HepG2 (cell line): ENCODE measurements around the gene ZIC4. TPM values are rescaled to one million over a fixed set of nuclear protein-coding genes. Genes with fewer than 3 reads are reported as not detected.

Source experiments
- FOXP1 ChIP-seq, 2 experiments: fragments of 450-650 bp in 1 of 2; IDR thresholded peaks; 2 replicates each; pipeline ENCODE4 v1.6.1; 2017 to 2018; ENCODE audit warnings: antibody characterized with exemption in 1 of 2
- IRF2 ChIP-seq: IDR thresholded peaks from 2 replicates; pipeline ENCODE4 v1.6.1; 2018; ENCODE audit warnings: missing genetic modification reagents, missing compliant biosample characterization
- NCOA2 ChIP-seq: sonication (generic); formaldehyde crosslinking; IDR thresholded peaks from 2 replicates; pipeline ENCODE4 v1.8.0; 2022; ENCODE audit warnings: inconsistent platforms
- NR2F6 ChIP-seq, 2 experiments: IDR thresholded peaks; 2 replicates each; pipeline ENCODE4 v1.6.1; 2016; ENCODE audit warnings: antibody characterized with exemption in 1 of 2, mild to moderate bottlenecking in 1 of 2
- ZNF234 ChIP-seq: sonication (generic); formaldehyde crosslinking; conservative IDR thresholded peaks from 2 replicates; pipeline ENCODE4 v1.5.1; 2020; ENCODE audit warnings: mild to moderate bottlenecking, missing genetic modification reagents
- polyA plus RNA-seq, 8 experiments: library from polyadenylated mRNA; depleted of rRNA in 3 of 8; stranded (reverse) in 7 of 8; unstranded in 1 of 8; fragments of >200 nt; fragmentation: Illumina TruSeq in 4 of 8; extraction: Trizol in 4 of 8; gene quantifications; 2 replicates each; pipeline versions ENCODE4 v1.2.1 to v1.2.3, GENCODE V29; 2011 to 2016; ENCODE audit warnings: low read depth in 4 of 8, missing spikeins in 1 of 8, mixed read lengths in 1 of 8; ENCODE audit not compliant: insufficient read depth in 1 of 8
- total RNA-seq, 5 experiments: library from RNA; depleted of rRNA; stranded (reverse); fragments of >200 nt; fragmentation: Illumina TruSeq; extraction: Trizol; gene quantifications; 2 replicates each; pipeline ENCODE4 v1.2.3, GENCODE V29; 2016; ENCODE audit warnings: low read depth in 1 of 5
- TF ChIP-seq, protein P1 (sequence below): IDR thresholded peaks from 2 replicates; pipeline ENCODE4 v1.6.1; 2012; ENCODE audit warnings: low read depth, low read length, improper control_type of control experiment
- TF ChIP-seq, protein P2 (sequence below): sonication (generic); formaldehyde crosslinking; IDR thresholded peaks from 2 replicates; pipeline ENCODE4 v1.4.0; 2020; ENCODE audit warnings: missing genetic modification reagents
- TF ChIP-seq, protein P3 (sequence below): sonication (generic); formaldehyde crosslinking; conservative IDR thresholded peaks from 2 replicates; pipeline ENCODE4 v1.4.0; 2020; ENCODE audit warnings: missing genetic modification reagents
- TF ChIP-seq, protein P4 (sequence below): sonication (generic); formaldehyde crosslinking; IDR thresholded peaks from 2 replicates; pipeline ENCODE4 v1.4.0; 2020; ENCODE audit warnings: mild to moderate bottlenecking, low read depth, missing genetic modification reagents
- TF ChIP-seq, protein P5 (sequence below): sonication (generic); formaldehyde crosslinking; IDR thresholded peaks from 2 replicates; pipeline ENCODE4 v1.5.1; 2020; ENCODE audit warnings: mild to moderate bottlenecking, missing genetic modification reagents, borderline replicate concordance

Gene ZIC4
- total and polyA plus RNA-seq, 2 of the 13 experiments (the other 11 are each of a cell fraction or from before 2014, with no cell fraction given), result not detected

DNA sequence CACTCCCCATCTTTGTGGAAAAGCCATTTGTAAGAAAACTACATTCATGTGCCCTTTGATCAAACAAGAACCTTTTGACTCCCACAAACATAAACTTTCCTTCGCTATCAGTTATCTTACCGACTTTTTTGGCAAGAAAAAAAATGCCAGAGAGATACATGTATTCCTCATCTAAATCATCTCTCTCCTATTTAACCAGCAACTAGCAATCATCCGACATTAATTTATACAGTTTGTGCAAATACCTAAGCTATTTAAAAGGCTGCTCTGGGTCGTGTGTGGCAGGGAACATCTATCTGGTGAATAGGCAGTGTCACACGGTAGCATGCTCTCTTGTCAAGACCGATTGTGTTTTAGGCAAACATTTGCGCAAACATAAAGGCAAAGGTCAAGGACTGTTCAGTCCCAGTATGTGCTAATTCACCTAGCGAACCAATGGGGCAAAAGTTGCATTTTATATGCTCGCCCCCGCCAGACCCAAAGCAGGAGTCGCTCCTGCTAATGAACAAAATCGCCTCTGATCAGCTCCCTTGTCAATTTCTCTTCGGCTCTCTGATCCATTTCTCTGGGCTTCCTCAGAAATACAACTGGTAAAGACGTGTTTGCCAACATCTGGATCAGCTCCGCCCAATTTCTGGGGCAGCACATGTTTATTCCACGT, 37.7 kb downstream of the ZIC4 start (continued):
- TF ChIP-seq, protein P1, sequence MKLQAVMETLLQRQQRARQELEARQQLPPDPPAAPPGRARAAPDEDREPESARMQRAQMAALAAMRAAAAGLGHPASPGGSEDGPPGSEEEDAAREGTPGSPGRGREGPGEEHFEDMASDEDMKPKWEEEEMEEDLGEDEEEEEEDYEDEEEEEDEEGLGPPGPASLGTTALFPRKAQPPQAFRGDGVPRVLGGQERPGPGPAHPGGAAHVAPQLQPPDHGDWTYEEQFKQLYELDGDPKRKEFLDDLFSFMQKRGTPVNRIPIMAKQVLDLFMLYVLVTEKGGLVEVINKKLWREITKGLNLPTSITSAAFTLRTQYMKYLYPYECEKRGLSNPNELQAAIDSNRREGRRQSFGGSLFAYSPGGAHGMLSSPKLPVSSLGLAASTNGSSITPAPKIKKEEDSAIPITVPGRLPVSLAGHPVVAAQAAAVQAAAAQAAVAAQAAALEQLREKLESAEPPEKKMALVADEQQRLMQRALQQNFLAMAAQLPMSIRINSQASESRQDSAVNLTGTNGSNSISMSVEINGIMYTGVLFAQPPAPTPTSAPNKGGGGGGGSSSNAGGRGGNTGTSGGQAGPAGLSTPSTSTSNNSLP, result peak; percentile 68; the same call in 1 of the 2 replicates
- TF ChIP-seq ZNF234 (CRISPR knock-in tag) (no peak), FOXP1 (IDR thresholded peaks at IDR 0.05) (no peak), FOXP1 (CRISPR knock-in tag; IDR thresholded peaks at IDR 0.05) (peak; percentile 75; the same call in 1 of the 2 replicates), NR2F6 (IDR thresholded peaks at IDR 0.05) (peak; percentile 96), NR2F6 (CRISPR knock-in tag; IDR thresholded peaks at IDR 0.05) (peak; percentile 99), IRF2 (peak; percentile 62; the same call in 1 of the 2 replicates), NCOA2 (CRISPR knock-in tag) (peak; percentile 80)
- TF ChIP-seq, protein P2, sequence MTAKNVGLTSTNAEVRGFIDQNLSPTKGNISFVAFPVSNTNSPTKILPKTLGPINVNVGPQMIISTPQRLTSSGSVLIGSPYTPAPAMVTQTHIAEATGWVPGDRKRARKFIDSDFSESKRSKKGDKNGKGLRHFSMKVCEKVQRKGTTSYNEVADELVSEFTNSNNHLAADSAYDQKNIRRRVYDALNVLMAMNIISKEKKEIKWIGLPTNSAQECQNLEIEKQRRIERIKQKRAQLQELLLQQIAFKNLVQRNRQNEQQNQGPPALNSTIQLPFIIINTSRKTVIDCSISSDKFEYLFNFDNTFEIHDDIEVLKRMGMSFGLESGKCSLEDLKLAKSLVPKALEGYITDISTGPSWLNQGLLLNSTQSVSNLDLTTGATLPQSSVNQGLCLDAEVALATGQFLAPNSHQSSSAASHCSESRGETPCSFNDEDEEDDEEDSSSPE (CRISPR knock-in tag), result 0 out of 2 replicates have a peak, but pooled peaks have one; percentile 29
- TF ChIP-seq, protein P3, sequence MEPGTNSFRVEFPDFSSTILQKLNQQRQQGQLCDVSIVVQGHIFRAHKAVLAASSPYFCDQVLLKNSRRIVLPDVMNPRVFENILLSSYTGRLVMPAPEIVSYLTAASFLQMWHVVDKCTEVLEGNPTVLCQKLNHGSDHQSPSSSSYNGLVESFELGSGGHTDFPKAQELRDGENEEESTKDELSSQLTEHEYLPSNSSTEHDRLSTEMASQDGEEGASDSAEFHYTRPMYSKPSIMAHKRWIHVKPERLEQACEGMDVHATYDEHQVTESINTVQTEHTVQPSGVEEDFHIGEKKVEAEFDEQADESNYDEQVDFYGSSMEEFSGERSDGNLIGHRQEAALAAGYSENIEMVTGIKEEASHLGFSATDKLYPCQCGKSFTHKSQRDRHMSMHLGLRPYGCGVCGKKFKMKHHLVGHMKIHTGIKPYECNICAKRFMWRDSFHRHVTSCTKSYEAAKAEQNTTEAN (CRISPR knock-in tag), result 0 out of 2 replicates have a peak, but pooled peaks have one; percentile 22
- TF ChIP-seq, protein P4, sequence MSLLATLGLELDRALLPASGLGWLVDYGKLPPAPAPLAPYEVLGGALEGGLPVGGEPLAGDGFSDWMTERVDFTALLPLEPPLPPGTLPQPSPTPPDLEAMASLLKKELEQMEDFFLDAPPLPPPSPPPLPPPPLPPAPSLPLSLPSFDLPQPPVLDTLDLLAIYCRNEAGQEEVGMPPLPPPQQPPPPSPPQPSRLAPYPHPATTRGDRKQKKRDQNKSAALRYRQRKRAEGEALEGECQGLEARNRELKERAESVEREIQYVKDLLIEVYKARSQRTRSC, result no peak
- TF ChIP-seq, protein P5, sequence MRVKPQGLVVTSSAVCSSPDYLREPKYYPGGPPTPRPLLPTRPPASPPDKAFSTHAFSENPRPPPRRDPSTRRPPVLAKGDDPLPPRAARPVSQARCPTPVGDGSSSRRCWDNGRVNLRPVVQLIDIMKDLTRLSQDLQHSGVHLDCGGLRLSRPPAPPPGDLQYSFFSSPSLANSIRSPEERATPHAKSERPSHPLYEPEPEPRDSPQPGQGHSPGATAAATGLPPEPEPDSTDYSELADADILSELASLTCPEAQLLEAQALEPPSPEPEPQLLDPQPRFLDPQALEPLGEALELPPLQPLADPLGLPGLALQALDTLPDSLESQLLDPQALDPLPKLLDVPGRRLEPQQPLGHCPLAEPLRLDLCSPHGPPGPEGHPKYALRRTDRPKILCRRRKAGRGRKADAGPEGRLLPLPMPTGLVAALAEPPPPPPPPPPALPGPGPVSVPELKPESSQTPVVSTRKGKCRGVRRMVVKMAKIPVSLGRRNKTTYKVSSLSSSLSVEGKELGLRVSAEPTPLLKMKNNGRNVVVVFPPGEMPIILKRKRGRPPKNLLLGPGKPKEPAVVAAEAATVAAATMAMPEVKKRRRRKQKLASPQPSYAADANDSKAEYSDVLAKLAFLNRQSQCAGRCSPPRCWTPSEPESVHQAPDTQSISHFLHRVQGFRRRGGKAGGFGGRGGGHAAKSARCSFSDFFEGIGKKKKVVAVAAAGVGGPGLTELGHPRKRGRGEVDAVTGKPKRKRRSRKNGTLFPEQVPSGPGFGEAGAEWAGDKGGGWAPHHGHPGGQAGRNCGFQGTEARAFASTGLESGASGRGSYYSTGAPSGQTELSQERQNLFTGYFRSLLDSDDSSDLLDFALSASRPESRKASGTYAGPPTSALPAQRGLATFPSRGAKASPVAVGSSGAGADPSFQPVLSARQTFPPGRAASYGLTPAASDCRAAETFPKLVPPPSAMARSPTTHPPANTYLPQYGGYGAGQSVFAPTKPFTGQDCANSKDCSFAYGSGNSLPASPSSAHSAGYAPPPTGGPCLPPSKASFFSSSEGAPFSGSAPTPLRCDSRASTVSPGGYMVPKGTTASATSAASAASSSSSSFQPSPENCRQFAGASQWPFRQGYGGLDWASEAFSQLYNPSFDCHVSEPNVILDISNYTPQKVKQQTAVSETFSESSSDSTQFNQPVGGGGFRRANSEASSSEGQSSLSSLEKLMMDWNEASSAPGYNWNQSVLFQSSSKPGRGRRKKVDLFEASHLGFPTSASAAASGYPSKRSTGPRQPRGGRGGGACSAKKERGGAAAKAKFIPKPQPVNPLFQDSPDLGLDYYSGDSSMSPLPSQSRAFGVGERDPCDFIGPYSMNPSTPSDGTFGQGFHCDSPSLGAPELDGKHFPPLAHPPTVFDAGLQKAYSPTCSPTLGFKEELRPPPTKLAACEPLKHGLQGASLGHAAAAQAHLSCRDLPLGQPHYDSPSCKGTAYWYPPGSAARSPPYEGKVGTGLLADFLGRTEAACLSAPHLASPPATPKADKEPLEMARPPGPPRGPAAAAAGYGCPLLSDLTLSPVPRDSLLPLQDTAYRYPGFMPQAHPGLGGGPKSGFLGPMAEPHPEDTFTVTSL (CRISPR knock-in tag), result peak; percentile 87
